WTC11 (cell line): ENCODE measurements around the gene GALNT2.

ENCODE experiments used
- CREB1 ChIP-seq: sonication (generic); formaldehyde crosslinking; IDR thresholded peaks from 2 replicates; pipeline ENCODE4 v1.8.0; 2023; ENCODE audit warnings: mild to moderate bottlenecking, missing genetic modification reagents
- CREM ChIP-seq: sonication (generic); formaldehyde crosslinking; IDR thresholded peaks from 2 replicates; pipeline ENCODE4 v1.8.1; 2022; ENCODE audit warnings: mild to moderate bottlenecking, missing genetic modification reagents, moderate library complexity
- CTCF ChIP-seq: fragments of 200-600 bp; IDR thresholded peaks from 2 replicates; pipeline ENCODE4 v1.8.0; 2022; ENCODE audit warnings: antibody characterized with exemption
- FOXP1 ChIP-seq: sonication (generic); formaldehyde crosslinking; IDR thresholded peaks from 2 replicates; pipeline ENCODE4 v1.8.0; 2022; ENCODE audit warnings: missing genetic modification reagents, mild to moderate bottlenecking, moderate library complexity, borderline replicate concordance
- HMGXB4 ChIP-seq: sonication (generic); formaldehyde crosslinking; IDR thresholded peaks from 2 replicates; pipeline ENCODE4 v1.8.1; 2023; ENCODE audit warnings: mild to moderate bottlenecking, moderate library complexity, missing genetic modification reagents
- MAX ChIP-seq: sonication (generic); formaldehyde crosslinking; IDR thresholded peaks from 2 replicates; pipeline ENCODE4 v1.8.0; 2022; ENCODE audit warnings: mild to moderate bottlenecking, missing genetic modification reagents
- SP1 ChIP-seq: sonication (generic); formaldehyde crosslinking; conservative IDR thresholded peaks from 2 replicates; pipeline ENCODE4 v1.8.1; 2022; ENCODE audit warnings: missing genetic modification reagents
- ZNF121 ChIP-seq: sonication (generic); formaldehyde crosslinking; IDR thresholded peaks from 2 replicates; pipeline ENCODE4 v1.8.0; 2023; ENCODE audit warnings: missing genetic modification reagents

- TF ChIP-seq SP1 (CRISPR knock-in tag) = no peak
- TF ChIP-seq CREM (CRISPR knock-in tag) = no peak
- no peak for TF ChIP-seq MAX
- TF ChIP-seq FOXP1 (CRISPR knock-in tag) = no peak
- TF ChIP-seq CTCF = no peak
- no peak for TF ChIP-seq CREB1 (CRISPR knock-in tag)
- TF ChIP-seq HMGXB4 (CRISPR knock-in tag) = no peak
- no peak for TF ChIP-seq ZNF121 (CRISPR knock-in tag)
Observed at GRCh38 chr1:230174471-230175162, 107.6 kb downstream of the GALNT2 start.
